ENCODE data around the gene MAP2K5.

DNA sequence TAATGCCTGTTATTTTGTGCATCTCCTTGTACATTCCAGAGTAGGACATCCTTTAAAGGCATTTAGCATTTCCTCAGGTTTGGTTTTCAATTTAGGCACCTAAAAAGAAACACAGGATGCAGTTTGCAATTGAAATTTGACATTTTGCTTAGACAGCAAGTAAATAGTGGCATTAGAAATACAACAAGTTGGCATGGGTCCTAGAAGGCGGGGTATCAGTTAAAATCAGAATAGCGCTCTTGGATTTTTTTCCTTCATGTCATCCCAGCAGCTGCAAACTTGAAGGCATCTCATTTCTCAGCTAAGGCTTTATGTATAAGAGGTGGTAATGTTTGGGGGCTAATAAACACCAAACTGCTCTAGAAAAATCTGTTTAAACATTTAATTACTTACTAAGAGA, 235.3 kb downstream of the MAP2K5 start:
- TF ChIP-seq, protein P1, sequence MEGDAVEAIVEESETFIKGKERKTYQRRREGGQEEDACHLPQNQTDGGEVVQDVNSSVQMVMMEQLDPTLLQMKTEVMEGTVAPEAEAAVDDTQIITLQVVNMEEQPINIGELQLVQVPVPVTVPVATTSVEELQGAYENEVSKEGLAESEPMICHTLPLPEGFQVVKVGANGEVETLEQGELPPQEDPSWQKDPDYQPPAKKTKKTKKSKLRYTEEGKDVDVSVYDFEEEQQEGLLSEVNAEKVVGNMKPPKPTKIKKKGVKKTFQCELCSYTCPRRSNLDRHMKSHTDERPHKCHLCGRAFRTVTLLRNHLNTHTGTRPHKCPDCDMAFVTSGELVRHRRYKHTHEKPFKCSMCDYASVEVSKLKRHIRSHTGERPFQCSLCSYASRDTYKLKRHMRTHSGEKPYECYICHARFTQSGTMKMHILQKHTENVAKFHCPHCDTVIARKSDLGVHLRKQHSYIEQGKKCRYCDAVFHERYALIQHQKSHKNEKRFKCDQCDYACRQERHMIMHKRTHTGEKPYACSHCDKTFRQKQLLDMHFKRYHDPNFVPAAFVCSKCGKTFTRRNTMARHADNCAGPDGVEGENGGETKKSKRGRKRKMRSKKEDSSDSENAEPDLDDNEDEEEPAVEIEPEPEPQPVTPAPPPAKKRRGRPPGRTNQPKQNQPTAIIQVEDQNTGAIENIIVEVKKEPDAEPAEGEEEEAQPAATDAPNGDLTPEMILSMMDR (IDR thresholded peaks at IDR 0.05; ENCODE audit: low read depth, low read length): no peak
- TF ChIP-seq POLR2A (IDR thresholded peaks at IDR 0.05; ENCODE audit: extremely low read depth, insufficient read length): no peak
- TF ChIP-seq, protein P2, sequence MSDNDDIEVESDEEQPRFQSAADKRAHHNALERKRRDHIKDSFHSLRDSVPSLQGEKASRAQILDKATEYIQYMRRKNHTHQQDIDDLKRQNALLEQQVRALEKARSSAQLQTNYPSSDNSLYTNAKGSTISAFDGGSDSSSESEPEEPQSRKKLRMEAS (IDR thresholded peaks at IDR 0.05; ENCODE audit: low read depth, low read length): no peak
- no peak for TF ChIP-seq MYC (IDR thresholded peaks at IDR 0.05; ENCODE audit: low read depth, low read length)
